Upper lobe of right lung (tissue), 1 donor: ENCODE results near the gene PTK7. TPM values are rescaled to one million over a fixed set of nuclear protein-coding genes. Genes with fewer than 3 reads are reported as not detected.
A peak's percentile ranks its signal among the peaks of the same experiment; 100 is the strongest.

Experiments used
- ATAC-seq: fragments of 200-7000 bp; cut with Tn5 transposase; one replicate; pipeline ENCODE4 v1.9.1; 2020; ENCODE audit warnings: mild to moderate bottlenecking, moderate library complexity
- DNase-seq: peaks from one replicate; pipeline ENCODE4 v3.0.0-alpha.2; 2020
- H3K27ac ChIP-seq: fragments of 200-600 bp; one replicate; pipeline ENCODE4 v1.8.0; 2022
- H3K27me3 ChIP-seq: fragments of 200-600 bp; one replicate; pipeline ENCODE4 v1.8.0; 2022; ENCODE audit warnings: mild to moderate bottlenecking
- H3K36me3 ChIP-seq: fragments of 200-600 bp; one replicate; pipeline ENCODE4 v1.8.0; 2022
- H3K4me1 ChIP-seq: fragments of 200-600 bp; one replicate; pipeline ENCODE4 v1.8.0; 2022
- H3K4me3 ChIP-seq: fragments of 200-600 bp; one replicate; pipeline ENCODE4 v1.8.0; 2022; ENCODE audit warnings: mild to moderate bottlenecking
- H3K9me3 ChIP-seq: fragments of 200-600 bp; one replicate; pipeline ENCODE4 v1.8.0; 2022
- intact Hi-C: fragments of 100-400 bp; cut with DNase I; formaldehyde crosslinking; loops from one replicate; pipeline ENCODE4 v1.11.0; 2022
- total RNA-seq: library from RNA; stranded (reverse); fragmentation: NEBNext Ultra II Directional; extraction: Animal tissue kit (Norgen Biotek cat#: 25700); gene quantifications from one replicate; pipeline ENCODE4 v1.2.1, GENCODE V29; 2021
- TF ChIP-seq, protein P1 (sequence below): fragments of 200-600 bp; IDR thresholded peaks from one replicate; pipeline ENCODE4 v1.8.0; 2022; ENCODE audit warnings: antibody characterized with exemption
- donor health status: DM: no; HTN: yes; CAD: no; lungs with severe emphysema.

PTK7 gene
- total RNA-seq, 1 donor from 2014 or later, result 97.1 TPM

DNA sequence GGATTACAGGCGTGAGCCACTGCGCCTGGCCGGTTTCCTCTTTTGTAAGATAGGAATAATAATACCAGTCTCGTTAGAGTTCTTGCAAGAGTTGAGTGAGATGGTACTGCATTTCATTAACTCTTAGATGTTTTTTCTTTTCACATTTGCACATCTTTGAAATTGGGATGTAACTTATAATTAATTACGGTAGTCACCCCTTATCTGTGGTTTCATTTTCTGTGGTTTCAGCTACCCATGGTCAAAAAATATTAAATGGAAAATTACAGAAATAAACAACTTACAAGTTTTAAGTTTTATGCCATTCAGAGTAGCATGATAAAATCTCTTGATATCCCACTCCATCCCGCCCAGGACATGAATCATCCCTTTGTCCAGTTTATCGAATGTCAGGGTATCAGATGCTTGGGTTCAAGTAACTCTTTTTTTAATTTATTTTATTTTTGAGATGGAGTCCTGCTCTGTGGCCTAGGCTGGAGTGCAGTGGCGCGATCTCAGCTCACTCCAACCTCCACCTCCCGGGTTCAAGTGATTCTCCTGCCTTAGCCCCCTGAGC lies 15.4 kb downstream of the PTK7 start:
- H3K27me3 ChIP-seq, result no peaks in the 10 kb centered on the region
- DNase-seq (no peak), ATAC-seq (no peak)
- intact Hi-C loops, result no loop called here
- no peaks in the 10 kb centered on the region for H3K36me3 ChIP-seq
- H3K4me1 ChIP-seq, result peaks cover 44% of the 10 kb centered on the region
- no peaks in the 10 kb centered on the region for H3K9me3 ChIP-seq
- TF ChIP-seq, protein P1, sequence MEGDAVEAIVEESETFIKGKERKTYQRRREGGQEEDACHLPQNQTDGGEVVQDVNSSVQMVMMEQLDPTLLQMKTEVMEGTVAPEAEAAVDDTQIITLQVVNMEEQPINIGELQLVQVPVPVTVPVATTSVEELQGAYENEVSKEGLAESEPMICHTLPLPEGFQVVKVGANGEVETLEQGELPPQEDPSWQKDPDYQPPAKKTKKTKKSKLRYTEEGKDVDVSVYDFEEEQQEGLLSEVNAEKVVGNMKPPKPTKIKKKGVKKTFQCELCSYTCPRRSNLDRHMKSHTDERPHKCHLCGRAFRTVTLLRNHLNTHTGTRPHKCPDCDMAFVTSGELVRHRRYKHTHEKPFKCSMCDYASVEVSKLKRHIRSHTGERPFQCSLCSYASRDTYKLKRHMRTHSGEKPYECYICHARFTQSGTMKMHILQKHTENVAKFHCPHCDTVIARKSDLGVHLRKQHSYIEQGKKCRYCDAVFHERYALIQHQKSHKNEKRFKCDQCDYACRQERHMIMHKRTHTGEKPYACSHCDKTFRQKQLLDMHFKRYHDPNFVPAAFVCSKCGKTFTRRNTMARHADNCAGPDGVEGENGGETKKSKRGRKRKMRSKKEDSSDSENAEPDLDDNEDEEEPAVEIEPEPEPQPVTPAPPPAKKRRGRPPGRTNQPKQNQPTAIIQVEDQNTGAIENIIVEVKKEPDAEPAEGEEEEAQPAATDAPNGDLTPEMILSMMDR, result no peak
- H3K4me3 ChIP-seq, result no peak overlapping the region
- peak overlapping the region; percentile 86 for H3K27ac ChIP-seq

DNA sequence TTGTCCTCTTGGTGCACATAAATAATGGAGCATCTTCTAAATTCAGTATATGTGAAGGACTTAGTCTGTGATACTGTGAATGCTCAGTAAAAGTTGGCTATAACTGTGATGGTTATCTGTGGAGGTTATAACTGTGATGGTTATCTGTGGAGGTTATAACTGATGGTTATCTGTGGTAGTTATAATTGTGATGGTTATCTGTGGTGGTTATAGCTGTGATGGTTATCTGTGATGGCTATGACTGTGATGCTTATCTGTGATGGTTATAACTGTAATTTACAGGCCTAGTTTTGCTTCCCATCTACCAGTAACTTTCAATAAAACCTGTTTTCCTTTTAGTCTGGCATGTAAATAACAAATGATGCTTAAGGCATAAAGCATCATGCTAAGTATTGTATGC lies 16.5 kb downstream of the PTK7 start:
- Histone ChIP-seq H3K4me1 (peaks cover 53% of the 10 kb centered on the region), H3K4me3 (no peak overlapping the region), H3K36me3 (no peaks in the 10 kb centered on the region), H3K27me3 (no peaks in the 10 kb centered on the region), H3K27ac (no peak overlapping the region), H3K9me3 (no peaks in the 10 kb centered on the region)
- intact Hi-C loops, result no loop called here
- ATAC-seq, result no peak
- TF ChIP-seq, protein P1, result no peak
- no peak for DNase-seq

DNA sequence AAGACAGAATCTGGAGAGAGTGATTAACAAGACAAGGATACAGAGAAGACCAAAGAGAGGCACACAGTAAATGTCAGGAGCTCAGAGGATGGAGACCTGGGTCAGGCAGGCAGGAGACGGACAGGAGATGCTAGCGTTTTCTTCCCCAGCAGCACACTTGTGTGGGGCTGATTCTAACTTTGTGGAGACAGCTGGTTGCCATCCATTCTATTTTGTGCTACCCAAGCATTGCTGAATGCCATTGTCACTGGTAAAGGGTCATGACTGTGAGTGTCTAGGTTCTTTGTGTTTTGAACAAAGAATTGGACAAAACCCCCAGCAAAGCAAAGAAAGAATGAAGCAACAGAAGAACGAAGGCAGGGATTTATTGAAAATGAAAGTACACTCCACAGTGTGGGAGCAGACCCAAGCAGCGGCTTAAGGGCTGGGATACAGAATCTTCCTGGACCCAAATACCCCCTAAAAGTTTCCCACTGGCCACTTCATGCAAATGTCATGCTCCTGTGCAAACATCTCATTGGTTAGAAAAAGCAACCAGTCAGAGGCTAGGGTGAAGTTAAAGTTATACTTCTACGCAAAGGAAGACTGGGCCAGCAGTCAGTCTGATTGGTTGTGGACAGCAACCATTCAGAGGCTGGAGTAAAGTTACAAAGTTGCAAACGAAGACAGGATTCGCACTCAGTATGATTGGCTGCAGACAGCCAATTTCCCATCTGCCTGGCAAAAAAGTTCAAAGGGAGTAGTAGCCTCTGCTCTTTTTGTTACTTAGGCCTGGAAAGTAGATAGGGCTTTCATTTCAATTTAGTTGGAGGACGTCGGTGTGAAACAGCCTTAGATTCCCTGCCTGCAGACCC lies 17.5 kb downstream of the PTK7 start:
- Histone ChIP-seq H3K9me3 (no peaks in the 10 kb centered on the region), H3K4me1 (peaks cover 56% of the 10 kb centered on the region), H3K36me3 (no peaks in the 10 kb centered on the region), H3K27ac (peak overlapping the region; percentile 60), H3K4me3 (peak overlapping the region; percentile 35), H3K27me3 (no peaks in the 10 kb centered on the region)
- intact Hi-C loops, result no loop called here
- DNase-seq (no peak), ATAC-seq (peak; percentile 50)
- TF ChIP-seq, protein P1, result no peak

DNA sequence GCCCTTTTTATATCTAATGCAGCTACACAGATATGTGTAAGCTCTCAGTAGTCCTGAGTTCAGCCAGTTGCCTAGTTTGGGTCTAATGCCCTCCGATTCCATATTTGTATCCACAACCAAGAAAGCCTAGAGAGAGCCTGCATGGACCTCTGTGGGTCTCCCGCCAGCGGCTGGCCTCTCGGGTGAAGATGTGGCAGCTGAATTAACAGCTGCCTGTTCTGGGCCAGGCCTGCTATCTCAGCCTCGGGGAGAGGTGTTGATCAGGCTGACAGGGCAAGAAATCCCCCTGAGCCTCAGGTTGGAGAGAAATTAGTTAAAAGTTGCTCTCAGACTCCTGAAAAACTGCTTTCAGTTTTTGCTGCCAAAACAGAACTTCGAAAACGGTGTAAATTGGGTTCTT lies 19.8 kb downstream of the PTK7 start:
- no peak for ATAC-seq
- peaks cover 53% of the 10 kb centered on the region for H3K4me1 ChIP-seq
- TF ChIP-seq, protein P1, result no peak
- H3K27ac ChIP-seq, result peak overlapping the region; percentile 77
- DNase-seq, result no peak
- no peaks in the 10 kb centered on the region for H3K36me3 ChIP-seq
- H3K9me3 ChIP-seq, result no peaks in the 10 kb centered on the region
- no peaks in the 10 kb centered on the region for H3K27me3 ChIP-seq
- intact Hi-C loops, result no loop called here
- peak overlapping the region; percentile 29 for H3K4me3 ChIP-seq

DNA sequence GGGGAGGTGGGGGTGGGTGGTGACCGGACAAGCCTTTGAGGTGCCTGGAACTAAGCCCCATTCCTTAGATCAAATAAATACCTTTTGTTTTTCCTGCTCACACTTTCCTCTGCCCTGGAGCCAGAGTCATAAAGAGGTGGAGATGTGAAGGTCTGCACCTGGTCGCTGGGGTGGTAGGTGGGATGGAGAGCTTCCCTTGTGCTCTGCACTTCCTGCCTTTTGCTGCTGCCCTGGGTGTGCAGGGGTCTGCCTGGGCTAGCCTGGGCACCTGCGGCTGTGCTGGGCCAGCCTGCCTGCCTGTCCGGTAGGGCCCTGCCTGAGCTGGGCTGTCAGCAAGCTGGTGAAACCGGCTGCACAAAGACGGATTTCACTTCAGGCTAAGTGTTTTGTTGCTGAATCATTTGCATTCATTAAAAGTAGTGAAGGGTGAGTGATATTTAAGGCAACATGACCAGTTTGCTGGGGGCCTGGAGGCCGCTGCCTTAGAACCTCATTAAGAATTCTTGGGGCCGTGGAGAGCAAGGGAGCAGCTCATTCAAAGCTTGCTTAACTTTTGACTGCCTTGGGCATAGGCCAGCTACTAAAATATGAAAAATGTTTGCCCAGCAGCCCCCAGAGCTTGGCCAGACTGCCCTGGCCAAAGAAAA lies 20.5 kb downstream of the PTK7 start:
- TF ChIP-seq, protein P1, result no peak
- peak; percentile 88 for ATAC-seq
- H3K4me1 ChIP-seq, result peaks cover 46% of the 10 kb centered on the region
- H3K36me3 ChIP-seq, result no peaks in the 10 kb centered on the region
- H3K4me3 ChIP-seq, result peak overlapping the region; percentile 29
- H3K27me3 ChIP-seq, result no peaks in the 10 kb centered on the region
- peak overlapping the region; percentile 77 for H3K27ac ChIP-seq
- peak; percentile 79 for DNase-seq
- H3K9me3 ChIP-seq, result no peaks in the 10 kb centered on the region
- intact Hi-C loops, result no loop called here
